Measurements from ENCODE around the gene WNT5A.

The WNT5A gene

GRCh38 chr3:55527361-55527760, 40.3 kb upstream of the WNT5A start:
- H3K36me3 ChIP-seq (ENCODE audit: insufficient read depth, low read length), result no peaks in the 10 kb centered on the region
- no peaks in the 10 kb centered on the region for H4K20me1 ChIP-seq (ENCODE audit: insufficient read depth, low read length)
- no peaks in the 10 kb centered on the region for H3K79me2 ChIP-seq (ENCODE audit: insufficient read depth, low read length)
- no peaks in the 10 kb centered on the region for H3K9me3 ChIP-seq (ENCODE audit: low read length)
- TF ChIP-seq, protein P1, sequence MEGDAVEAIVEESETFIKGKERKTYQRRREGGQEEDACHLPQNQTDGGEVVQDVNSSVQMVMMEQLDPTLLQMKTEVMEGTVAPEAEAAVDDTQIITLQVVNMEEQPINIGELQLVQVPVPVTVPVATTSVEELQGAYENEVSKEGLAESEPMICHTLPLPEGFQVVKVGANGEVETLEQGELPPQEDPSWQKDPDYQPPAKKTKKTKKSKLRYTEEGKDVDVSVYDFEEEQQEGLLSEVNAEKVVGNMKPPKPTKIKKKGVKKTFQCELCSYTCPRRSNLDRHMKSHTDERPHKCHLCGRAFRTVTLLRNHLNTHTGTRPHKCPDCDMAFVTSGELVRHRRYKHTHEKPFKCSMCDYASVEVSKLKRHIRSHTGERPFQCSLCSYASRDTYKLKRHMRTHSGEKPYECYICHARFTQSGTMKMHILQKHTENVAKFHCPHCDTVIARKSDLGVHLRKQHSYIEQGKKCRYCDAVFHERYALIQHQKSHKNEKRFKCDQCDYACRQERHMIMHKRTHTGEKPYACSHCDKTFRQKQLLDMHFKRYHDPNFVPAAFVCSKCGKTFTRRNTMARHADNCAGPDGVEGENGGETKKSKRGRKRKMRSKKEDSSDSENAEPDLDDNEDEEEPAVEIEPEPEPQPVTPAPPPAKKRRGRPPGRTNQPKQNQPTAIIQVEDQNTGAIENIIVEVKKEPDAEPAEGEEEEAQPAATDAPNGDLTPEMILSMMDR (IDR thresholded peaks at IDR 0.05; ENCODE audit: low read length), result no peak
- TF ChIP-seq EZH2 (IDR thresholded peaks at IDR 0.05; ENCODE audit: borderline replicate concordance, low read length), result no peak
- peaks cover 4% of the 10 kb centered on the region for H3K4me1 ChIP-seq (ENCODE audit: insufficient read depth, low read length, severe bottlenecking)
- H3K4me3 ChIP-seq (ENCODE audit: low read depth, low read length, poor library complexity, severe bottlenecking), result no peak overlapping the region
- H3K27ac ChIP-seq (ENCODE audit: low read depth, low read length, poor library complexity, severe bottlenecking), result no peak overlapping the region
- no peak overlapping the region for H3K4me2 ChIP-seq (ENCODE audit: low read length)
- H3K27me3 ChIP-seq (ENCODE audit: insufficient read depth, low read length), result no peaks in the 10 kb centered on the region
- no peaks in the 10 kb centered on the region for H3F3A ChIP-seq (ENCODE audit: insufficient read depth, low read length)
- H2AFZ ChIP-seq (ENCODE audit: low read length), result no peak overlapping the region
- H3K9me2 ChIP-seq (ENCODE audit: low read depth, low read length), result no peaks in the 10 kb centered on the region
- no peak overlapping the region for H3K9ac ChIP-seq (ENCODE audit: low read length)

- Histone ChIP-seq H3K9ac (ENCODE audit: low read length) (no peak overlapping the region), H3K36me3 (ENCODE audit: insufficient read depth, low read length) (no peaks in the 10 kb centered on the region), H3K9me2 (ENCODE audit: low read depth, low read length) (no peaks in the 10 kb centered on the region), H3K4me3 (ENCODE audit: low read depth, low read length, poor library complexity, severe bottlenecking) (no peak overlapping the region), H3K9me3 (ENCODE audit: low read length) (no peaks in the 10 kb centered on the region), H3K4me2 (ENCODE audit: low read length) (no peak overlapping the region), H3K79me2 (ENCODE audit: insufficient read depth, low read length) (no peaks in the 10 kb centered on the region), H2AFZ (ENCODE audit: low read length) (no peak overlapping the region), H4K20me1 (ENCODE audit: insufficient read depth, low read length) (no peaks in the 10 kb centered on the region), H3K27ac (ENCODE audit: low read depth, low read length, poor library complexity, severe bottlenecking) (no peak overlapping the region), H3K27me3 (ENCODE audit: insufficient read depth, low read length) (no peaks in the 10 kb centered on the region), H3K4me1 (ENCODE audit: insufficient read depth, low read length, severe bottlenecking) (peaks cover 13% of the 10 kb centered on the region), H3F3A (ENCODE audit: insufficient read depth, low read length) (no peaks in the 10 kb centered on the region)
- TF ChIP-seq, protein P1 (IDR thresholded peaks at IDR 0.05; ENCODE audit: low read length), result no peak
- no peak for TF ChIP-seq EZH2 (IDR thresholded peaks at IDR 0.05; ENCODE audit: borderline replicate concordance, low read length)
Measured at GRCh38 chr3:55526332-55527030, 39.4 kb upstream of the WNT5A start.

GRCh38 chr3:55525436-55525835, 38.3 kb upstream of the WNT5A start:
- Histone ChIP-seq H2AFZ (ENCODE audit: low read length) (no peak overlapping the region), H3K4me2 (ENCODE audit: low read length) (no peak overlapping the region), H3K27ac (ENCODE audit: low read depth, low read length, poor library complexity, severe bottlenecking) (no peak overlapping the region), H4K20me1 (ENCODE audit: insufficient read depth, low read length) (no peaks in the 10 kb centered on the region), H3K9me2 (ENCODE audit: low read depth, low read length) (no peaks in the 10 kb centered on the region), H3K27me3 (ENCODE audit: insufficient read depth, low read length) (no peaks in the 10 kb centered on the region), H3K4me1 (ENCODE audit: insufficient read depth, low read length, severe bottlenecking) (peaks cover 13% of the 10 kb centered on the region), H3K9me3 (ENCODE audit: low read length) (no peaks in the 10 kb centered on the region), H3K36me3 (ENCODE audit: insufficient read depth, low read length) (no peaks in the 10 kb centered on the region), H3F3A (ENCODE audit: insufficient read depth, low read length) (no peaks in the 10 kb centered on the region), H3K79me2 (ENCODE audit: insufficient read depth, low read length) (no peaks in the 10 kb centered on the region), H3K9ac (ENCODE audit: low read length) (no peak overlapping the region), H3K4me3 (ENCODE audit: low read depth, low read length, poor library complexity, severe bottlenecking) (no peak overlapping the region)
- TF ChIP-seq, protein P1 (IDR thresholded peaks at IDR 0.05; ENCODE audit: low read length), result no peak
- no peak for TF ChIP-seq EZH2 (IDR thresholded peaks at IDR 0.05; ENCODE audit: borderline replicate concordance, low read length)

Measured in OCI-LY1 (cell line).